Measurements from ENCODE around the gene PRRX1.

PRRX1 gene

DNA sequence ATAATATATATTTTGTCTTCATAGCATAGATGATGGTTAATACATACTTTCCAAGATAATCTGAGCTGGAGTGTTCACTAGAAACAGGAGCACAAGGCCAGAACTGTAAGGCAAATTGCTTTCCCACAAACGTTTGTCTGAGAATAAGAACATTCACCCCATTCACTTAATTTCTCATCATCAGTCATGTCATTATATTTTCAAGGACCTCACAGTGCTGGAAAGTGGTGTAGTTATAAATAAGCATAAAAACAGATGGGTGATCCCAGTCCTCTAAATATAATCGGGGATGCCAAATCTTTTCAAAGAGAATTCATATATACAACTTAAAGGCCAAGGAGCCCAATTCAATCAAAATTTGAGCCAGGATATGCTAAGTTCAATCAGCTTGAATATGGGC lies 8.4 kb downstream of the PRRX1 start:
- H3K4me1 ChIP-seq (ENCODE audit: low read length): no peaks in the 10 kb centered on the region
- no peaks in the 10 kb centered on the region for H3K9me3 ChIP-seq (replicated peaks; ENCODE audit: insufficient read depth, low read length)
- H4K20me1 ChIP-seq (ENCODE audit: insufficient read depth, low read length): no peaks in the 10 kb centered on the region
- H3K9ac ChIP-seq (ENCODE audit: low read length): no peak overlapping the region
- no peak overlapping the region for H3K4me2 ChIP-seq (ENCODE audit: low read depth, low read length)
- no peaks in the 10 kb centered on the region for H3F3A ChIP-seq (ENCODE audit: insufficient read depth, low read length)
- H3K27ac ChIP-seq (ENCODE audit: low read length): no peak overlapping the region
- H2AFZ ChIP-seq (ENCODE audit: low read length): no peak overlapping the region
- no peak for DNase-seq
- H3K27me3 ChIP-seq (replicated peaks; ENCODE audit: insufficient read depth, low read length): no peaks in the 10 kb centered on the region
- TF ChIP-seq EZH2phosphoT487 (IDR thresholded peaks at IDR 0.05; ENCODE audit: low read length) (no peak), EZH2 (optimal IDR thresholded peaks at IDR 0.05; ENCODE audit: low read depth, low read length) (no peak)
- TF ChIP-seq, protein P1, sequence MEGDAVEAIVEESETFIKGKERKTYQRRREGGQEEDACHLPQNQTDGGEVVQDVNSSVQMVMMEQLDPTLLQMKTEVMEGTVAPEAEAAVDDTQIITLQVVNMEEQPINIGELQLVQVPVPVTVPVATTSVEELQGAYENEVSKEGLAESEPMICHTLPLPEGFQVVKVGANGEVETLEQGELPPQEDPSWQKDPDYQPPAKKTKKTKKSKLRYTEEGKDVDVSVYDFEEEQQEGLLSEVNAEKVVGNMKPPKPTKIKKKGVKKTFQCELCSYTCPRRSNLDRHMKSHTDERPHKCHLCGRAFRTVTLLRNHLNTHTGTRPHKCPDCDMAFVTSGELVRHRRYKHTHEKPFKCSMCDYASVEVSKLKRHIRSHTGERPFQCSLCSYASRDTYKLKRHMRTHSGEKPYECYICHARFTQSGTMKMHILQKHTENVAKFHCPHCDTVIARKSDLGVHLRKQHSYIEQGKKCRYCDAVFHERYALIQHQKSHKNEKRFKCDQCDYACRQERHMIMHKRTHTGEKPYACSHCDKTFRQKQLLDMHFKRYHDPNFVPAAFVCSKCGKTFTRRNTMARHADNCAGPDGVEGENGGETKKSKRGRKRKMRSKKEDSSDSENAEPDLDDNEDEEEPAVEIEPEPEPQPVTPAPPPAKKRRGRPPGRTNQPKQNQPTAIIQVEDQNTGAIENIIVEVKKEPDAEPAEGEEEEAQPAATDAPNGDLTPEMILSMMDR (IDR thresholded peaks at IDR 0.05; ENCODE audit: low read length): no peak
- H3K79me2 ChIP-seq (ENCODE audit: low read length): no peaks in the 10 kb centered on the region
- H3K4me3 ChIP-seq (ENCODE audit: low read length): no peak overlapping the region
- H3K9me2 ChIP-seq (replicated peaks; ENCODE audit: insufficient read depth, low read length): no peaks in the 10 kb centered on the region
- no peaks in the 10 kb centered on the region for H3K36me3 ChIP-seq (replicated peaks; ENCODE audit: insufficient read depth, low read length)

DNA sequence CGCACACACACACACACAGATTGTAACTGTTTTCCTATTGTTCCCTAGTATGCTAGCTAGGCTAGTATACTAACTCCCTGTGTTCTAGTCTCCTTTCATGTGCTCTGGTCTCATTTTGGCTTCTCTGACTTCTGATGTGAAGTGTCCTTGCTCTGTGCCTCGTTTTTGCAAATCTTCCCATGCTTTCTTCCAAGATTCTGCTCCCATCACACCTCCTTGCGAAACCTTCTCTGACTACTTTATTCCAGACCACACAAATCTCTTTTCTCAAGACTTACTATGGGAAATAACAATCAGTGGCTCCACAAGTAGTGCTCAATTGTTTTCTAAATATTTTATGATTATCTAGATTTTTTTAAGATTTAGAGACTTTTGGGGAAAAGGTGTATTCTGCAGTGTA lies 10.3 kb downstream of the PRRX1 start:
- Histone ChIP-seq H3K9ac (ENCODE audit: low read length) (no peak overlapping the region), H2AFZ (ENCODE audit: low read length) (no peak overlapping the region), H3F3A (ENCODE audit: insufficient read depth, low read length) (no peaks in the 10 kb centered on the region)

DNA sequence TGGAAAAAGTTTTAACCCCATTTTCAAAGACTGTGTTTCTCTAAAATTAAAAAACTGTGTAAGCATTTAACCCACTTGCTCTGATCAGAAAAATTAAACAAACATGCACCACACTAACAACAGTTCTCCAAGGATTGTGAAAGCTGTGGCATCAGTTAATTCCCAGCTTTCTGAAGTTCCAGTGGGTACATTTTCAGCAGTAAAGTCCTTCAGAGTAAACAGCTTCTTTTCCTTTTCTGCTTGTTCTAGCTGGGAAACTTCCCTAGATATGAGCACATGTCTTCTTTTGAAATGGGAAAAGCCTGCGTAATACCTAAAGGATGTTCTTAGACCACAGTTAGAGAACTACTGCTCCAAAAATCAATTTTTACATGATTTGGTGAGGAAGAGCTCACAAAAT lies 11.1 kb downstream of the PRRX1 start:
- Histone ChIP-seq H3K4me3 (ENCODE audit: low read length) (no peak overlapping the region), H3K27me3 (replicated peaks; ENCODE audit: insufficient read depth, low read length) (no peaks in the 10 kb centered on the region), H3K4me2 (ENCODE audit: low read depth, low read length) (no peak overlapping the region), H3K9ac (ENCODE audit: low read length) (no peak overlapping the region), H3K9me2 (replicated peaks; ENCODE audit: insufficient read depth, low read length) (no peaks in the 10 kb centered on the region), H3K27ac (ENCODE audit: low read length) (no peak overlapping the region), H2AFZ (ENCODE audit: low read length) (no peak overlapping the region), H4K20me1 (ENCODE audit: insufficient read depth, low read length) (no peaks in the 10 kb centered on the region), H3K36me3 (replicated peaks; ENCODE audit: insufficient read depth, low read length) (no peaks in the 10 kb centered on the region), H3K79me2 (ENCODE audit: low read length) (no peaks in the 10 kb centered on the region), H3F3A (ENCODE audit: insufficient read depth, low read length) (no peaks in the 10 kb centered on the region), H3K4me1 (ENCODE audit: low read length) (no peaks in the 10 kb centered on the region), H3K9me3 (replicated peaks; ENCODE audit: insufficient read depth, low read length) (no peaks in the 10 kb centered on the region)
- no peak for DNase-seq
- TF ChIP-seq EZH2phosphoT487 (IDR thresholded peaks at IDR 0.05; ENCODE audit: low read length): no peak
- TF ChIP-seq, protein P1 (IDR thresholded peaks at IDR 0.05; ENCODE audit: low read length): no peak
- no peak for TF ChIP-seq EZH2 (optimal IDR thresholded peaks at IDR 0.05; ENCODE audit: low read depth, low read length)

More for the DNA sequence above, 10.3 kb downstream of the PRRX1 start:
- Histone ChIP-seq H3K27ac (ENCODE audit: low read length) (no peak overlapping the region), H3K9me3 (replicated peaks; ENCODE audit: insufficient read depth, low read length) (no peaks in the 10 kb centered on the region), H4K20me1 (ENCODE audit: insufficient read depth, low read length) (no peaks in the 10 kb centered on the region), H3K27me3 (replicated peaks; ENCODE audit: insufficient read depth, low read length) (no peaks in the 10 kb centered on the region), H3K79me2 (ENCODE audit: low read length) (no peaks in the 10 kb centered on the region), H3K36me3 (replicated peaks; ENCODE audit: insufficient read depth, low read length) (no peaks in the 10 kb centered on the region), H3K4me1 (ENCODE audit: low read length) (no peaks in the 10 kb centered on the region), H3K9me2 (replicated peaks; ENCODE audit: insufficient read depth, low read length) (no peaks in the 10 kb centered on the region), H3K4me3 (ENCODE audit: low read length) (no peak overlapping the region), H3K4me2 (ENCODE audit: low read depth, low read length) (no peak overlapping the region)
- TF ChIP-seq, protein P1 (IDR thresholded peaks at IDR 0.05; ENCODE audit: low read length): no peak
- TF ChIP-seq EZH2 (optimal IDR thresholded peaks at IDR 0.05; ENCODE audit: low read depth, low read length) (no peak), EZH2phosphoT487 (IDR thresholded peaks at IDR 0.05; ENCODE audit: low read length) (no peak)
- DNase-seq: no peak

All from MM.1S (cell line).